ENCODE measurements around the gene CD8A.

CD8A gene

GRCh38 chr2:86790134-86790675 lies 508 bp downstream of the CD8A start:
- DNase-seq (ENCODE audit: low read depth), result no peak
- TF ChIP-seq, protein P1, sequence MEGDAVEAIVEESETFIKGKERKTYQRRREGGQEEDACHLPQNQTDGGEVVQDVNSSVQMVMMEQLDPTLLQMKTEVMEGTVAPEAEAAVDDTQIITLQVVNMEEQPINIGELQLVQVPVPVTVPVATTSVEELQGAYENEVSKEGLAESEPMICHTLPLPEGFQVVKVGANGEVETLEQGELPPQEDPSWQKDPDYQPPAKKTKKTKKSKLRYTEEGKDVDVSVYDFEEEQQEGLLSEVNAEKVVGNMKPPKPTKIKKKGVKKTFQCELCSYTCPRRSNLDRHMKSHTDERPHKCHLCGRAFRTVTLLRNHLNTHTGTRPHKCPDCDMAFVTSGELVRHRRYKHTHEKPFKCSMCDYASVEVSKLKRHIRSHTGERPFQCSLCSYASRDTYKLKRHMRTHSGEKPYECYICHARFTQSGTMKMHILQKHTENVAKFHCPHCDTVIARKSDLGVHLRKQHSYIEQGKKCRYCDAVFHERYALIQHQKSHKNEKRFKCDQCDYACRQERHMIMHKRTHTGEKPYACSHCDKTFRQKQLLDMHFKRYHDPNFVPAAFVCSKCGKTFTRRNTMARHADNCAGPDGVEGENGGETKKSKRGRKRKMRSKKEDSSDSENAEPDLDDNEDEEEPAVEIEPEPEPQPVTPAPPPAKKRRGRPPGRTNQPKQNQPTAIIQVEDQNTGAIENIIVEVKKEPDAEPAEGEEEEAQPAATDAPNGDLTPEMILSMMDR (IDR thresholded peaks at IDR 0.05; ENCODE audit: control insufficient read depth, extremely low read depth, insufficient read depth), result no peak
- H3K4me3 ChIP-seq (ENCODE audit: low read depth, low read length), result no peak overlapping the region

DNA sequence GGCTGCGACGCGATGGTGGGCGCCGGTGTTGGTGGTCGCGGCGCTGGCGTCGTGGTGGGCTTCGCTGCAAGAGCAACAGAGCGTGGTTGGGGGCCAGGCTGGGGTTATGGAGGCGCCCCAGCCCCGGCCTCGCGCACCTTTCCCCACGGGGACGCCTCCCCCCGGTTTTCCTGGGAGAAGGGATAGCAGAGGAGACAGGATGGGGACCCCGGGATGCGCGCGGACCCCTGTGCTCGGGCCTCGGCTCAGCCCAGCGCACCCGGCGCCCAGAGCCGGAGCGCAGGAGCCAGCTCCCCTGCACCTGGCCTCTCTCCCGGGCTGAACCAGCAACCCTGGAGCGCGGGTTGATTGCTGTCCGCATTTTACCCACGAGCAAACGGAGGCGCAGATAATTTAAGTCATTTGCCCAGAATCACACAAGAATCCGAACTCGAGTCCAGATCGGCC lies 1.0 kb downstream of the CD8A start:
- no peak overlapping the region for H3K4me3 ChIP-seq (ENCODE audit: low read depth, low read length)
- TF ChIP-seq, protein P1 (IDR thresholded peaks at IDR 0.05; ENCODE audit: control insufficient read depth, extremely low read depth, insufficient read depth), result no peak

DNA sequence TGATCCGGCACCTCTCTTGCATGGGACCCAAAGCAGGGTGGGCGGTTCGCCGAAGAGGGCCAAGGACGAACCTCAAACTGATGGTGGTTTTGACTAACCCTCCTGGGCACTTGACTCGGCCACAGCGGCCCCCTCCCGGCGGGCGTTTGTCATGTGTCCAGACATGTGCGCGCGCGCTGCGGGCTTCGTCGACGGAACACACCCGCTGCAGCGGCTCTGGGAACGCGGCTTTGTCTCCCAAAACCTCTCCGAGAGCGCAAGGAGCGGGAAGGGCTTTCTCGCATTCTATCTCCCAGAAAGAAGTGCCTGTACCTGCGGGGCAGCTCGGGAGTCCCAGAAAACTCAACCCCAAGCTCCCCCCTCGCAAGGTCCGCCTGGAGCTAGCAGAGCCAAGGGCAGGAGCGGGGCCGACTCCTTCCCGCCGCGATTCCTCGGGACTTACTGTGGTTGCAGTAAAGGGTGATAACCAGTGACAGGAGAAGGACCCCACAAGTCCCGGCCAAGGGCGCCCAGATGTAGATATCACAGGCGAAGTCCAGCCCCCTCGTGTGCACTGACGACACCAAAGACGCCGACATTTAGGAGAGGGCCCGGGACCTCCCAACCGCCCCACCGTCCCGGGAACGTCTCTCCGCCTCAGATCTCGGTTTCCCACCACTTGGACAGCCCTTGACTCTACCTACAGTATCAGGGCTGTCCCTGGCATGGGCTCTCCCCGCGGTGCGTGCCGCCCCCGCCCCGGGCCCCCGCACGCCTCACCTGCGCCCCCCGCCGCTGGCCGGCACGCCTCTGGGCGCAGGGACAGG lies 1.6 kb downstream of the CD8A start:
- H3K4me3 ChIP-seq (ENCODE audit: low read depth, low read length), result no peak overlapping the region
- DNase-seq (ENCODE audit: low read depth), result no peak
- TF ChIP-seq, protein P1 (IDR thresholded peaks at IDR 0.05; ENCODE audit: control insufficient read depth, extremely low read depth, insufficient read depth), result no peak

More for the DNA sequence above, 1.0 kb downstream of the CD8A start:
- DNase-seq (ENCODE audit: low read depth), result no peak

DNA sequence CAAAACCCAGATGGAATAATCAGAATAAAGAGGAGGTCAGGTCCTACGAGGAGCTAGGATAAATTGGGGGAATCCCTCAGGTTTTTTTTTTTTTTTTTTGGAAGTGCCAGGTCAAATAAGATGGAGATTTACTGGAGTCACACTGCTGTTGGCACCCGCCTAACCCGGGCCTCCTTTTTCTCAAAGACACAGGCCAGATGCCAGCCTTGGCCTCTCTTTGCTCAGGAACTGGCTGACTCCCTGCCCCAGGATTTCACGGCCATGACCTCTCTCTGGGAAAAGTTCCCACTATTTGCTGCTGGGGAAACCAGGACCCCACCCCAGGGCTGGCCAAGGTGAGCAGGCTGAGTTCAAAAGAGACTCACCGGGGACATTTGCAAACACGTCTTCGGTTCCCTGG lies 2.5 kb downstream of the CD8A start:
- DNase-seq (ENCODE audit: low read depth), result peak; percentile 17
- TF ChIP-seq, protein P1 (IDR thresholded peaks at IDR 0.05; ENCODE audit: control insufficient read depth, extremely low read depth, insufficient read depth), result no peak

GRCh38 chr2:86787736-86788135 lies 3.0 kb downstream of the CD8A start:
- H3K4me3 ChIP-seq (ENCODE audit: low read depth, low read length), result no peak overlapping the region
- TF ChIP-seq, protein P1 (IDR thresholded peaks at IDR 0.05; ENCODE audit: control insufficient read depth, extremely low read depth, insufficient read depth), result no peak
- no peak for DNase-seq (ENCODE audit: low read depth)

More for the DNA sequence above, 2.5 kb downstream of the CD8A start:
- H3K4me3 ChIP-seq (ENCODE audit: low read depth, low read length), result no peak overlapping the region

- TF ChIP-seq, protein P1 (IDR thresholded peaks at IDR 0.05; ENCODE audit: control insufficient read depth, extremely low read depth, insufficient read depth), result no peak
- no peak overlapping the region for H3K4me3 ChIP-seq (ENCODE audit: low read depth, low read length)
- no peak for DNase-seq (ENCODE audit: low read depth)
Observed at GRCh38 chr2:86786001-86786536, 4.6 kb downstream of the CD8A start.
